ENCODE measurements around the gene PTPRM. TPM values are rescaled to one million over a fixed set of nuclear protein-coding genes. Genes with fewer than 3 reads are reported as not detected.

PTPRM gene
- total and polyA plus RNA-seq, 2 experiments from 2014 or later, result 1.6 to 5.3 TPM

DNA sequence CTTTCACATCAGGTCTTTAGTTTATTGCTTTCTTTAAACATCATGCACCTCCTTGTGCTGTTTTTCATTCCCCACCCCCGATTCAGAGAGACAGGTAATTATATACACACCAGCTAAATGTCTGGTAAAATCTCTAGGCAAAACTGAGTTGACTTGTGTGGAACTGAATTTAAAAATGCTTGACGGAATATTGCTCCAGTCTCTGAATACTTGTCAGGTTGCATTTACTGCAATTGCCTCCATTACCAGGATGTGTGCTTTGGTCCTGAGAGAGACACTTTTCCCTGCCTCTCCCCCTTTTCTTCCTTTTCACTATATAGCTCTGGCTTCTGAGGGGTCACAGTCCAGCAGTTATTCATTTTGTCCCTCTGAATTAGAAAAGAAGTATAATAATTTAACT, 104.0 kb downstream of the PTPRM start:
- no peak overlapping the region for H3K4me2 ChIP-seq
- H3K27ac ChIP-seq (ENCODE audit: low read depth), result no peak overlapping the region
- H3K79me2 ChIP-seq (replicated peaks; ENCODE audit: insufficient read depth), result no peaks in the 10 kb centered on the region
- peaks cover 14% of the 10 kb centered on the region for H3K4me1 Mint-ChIP-seq
- H3K36me3 ChIP-seq (ENCODE audit: insufficient read depth), result no peaks in the 10 kb centered on the region
- H3K4me1 ChIP-seq (ENCODE audit: insufficient read depth), result peaks cover 10% of the 10 kb centered on the region
- no peak overlapping the region for H3K4me3 Mint-ChIP-seq
- H3K27me3 Mint-ChIP-seq (ENCODE audit: insufficient read depth, low read depth, poor library complexity), result peaks cover 2% of the 10 kb centered on the region
- DNase-seq (ENCODE audit: low spot score) (no peak), ATAC-seq (no peak)
- no peak overlapping the region for H3K4me3 ChIP-seq
- TF ChIP-seq NANOG (IDR thresholded peaks at IDR 0.05; ENCODE audit: borderline replicate concordance), result no peak
- TF ChIP-seq ZNF114 (CRISPR knock-in tag; IDR thresholded peaks at IDR 0.05), result no peak
- no peaks in the 10 kb centered on the region for H3F3A ChIP-seq (replicated peaks; ENCODE audit: low read depth)
- no peaks in the 10 kb centered on the region for H3K36me3 Mint-ChIP-seq (ENCODE audit: low read depth)
- no peaks in the 10 kb centered on the region for H3K9me3 Mint-ChIP-seq
- H3K27ac Mint-ChIP-seq, result no peak overlapping the region
- no peak overlapping the region for H2AFZ ChIP-seq
- no peaks in the 10 kb centered on the region for H3K9me2 ChIP-seq (ENCODE audit: insufficient read depth)
- H4K20me1 ChIP-seq (replicated peaks; ENCODE audit: insufficient read depth), result no peaks in the 10 kb centered on the region
- H3K27me3 ChIP-seq (ENCODE audit: insufficient read depth), result no peaks in the 10 kb centered on the region

DNA sequence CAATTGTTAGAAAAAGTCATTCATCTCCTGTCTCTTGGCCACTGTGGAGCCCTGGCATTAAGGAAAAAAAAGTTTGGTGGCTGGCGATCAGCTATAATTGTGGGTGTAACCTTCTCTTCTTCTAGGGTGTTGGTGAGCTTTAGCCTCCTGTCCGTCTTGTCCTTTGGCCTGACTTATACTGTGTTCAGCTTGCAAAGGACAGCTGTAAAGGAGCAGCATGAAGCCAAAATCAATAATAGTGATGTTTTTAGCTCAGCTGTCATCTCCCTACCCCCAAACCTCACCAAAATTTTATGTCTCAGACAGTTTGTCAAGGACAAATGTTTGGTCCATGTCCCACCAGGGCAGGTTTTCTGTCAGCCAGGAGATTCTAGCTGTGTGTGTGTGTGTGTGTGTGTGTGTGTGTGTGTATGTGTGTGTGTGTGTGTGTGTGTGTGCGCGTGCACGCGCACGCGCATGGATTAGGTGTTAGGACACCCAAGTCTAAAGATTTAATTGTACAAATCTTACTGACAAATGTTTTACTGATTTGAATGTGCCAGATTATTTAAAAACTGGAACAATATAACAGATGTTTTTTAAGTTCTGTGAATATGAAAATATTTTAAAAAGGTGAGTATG, 109.2 kb downstream of the PTPRM start:
- Histone ChIP-seq H3K36me3 (ENCODE audit: insufficient read depth) (no peaks in the 10 kb centered on the region), H3K79me2 (replicated peaks; ENCODE audit: insufficient read depth) (no peaks in the 10 kb centered on the region), H3K9me2 (ENCODE audit: insufficient read depth) (no peaks in the 10 kb centered on the region), H3F3A (replicated peaks; ENCODE audit: low read depth) (no peaks in the 10 kb centered on the region), H3K4me2 (no peak overlapping the region), H3K27ac (ENCODE audit: low read depth) (no peak overlapping the region), H3K4me3 (no peak overlapping the region), H2AFZ (no peak overlapping the region), H3K27me3 (ENCODE audit: insufficient read depth) (no peaks in the 10 kb centered on the region), H3K4me1 (ENCODE audit: insufficient read depth) (no peaks in the 10 kb centered on the region), H4K20me1 (replicated peaks; ENCODE audit: insufficient read depth) (no peaks in the 10 kb centered on the region)
- Mint-ChIP-seq H3K4me1 (no peaks in the 10 kb centered on the region), H3K4me3 (no peak overlapping the region), H3K36me3 (ENCODE audit: low read depth) (no peaks in the 10 kb centered on the region), H3K9me3 (no peaks in the 10 kb centered on the region), H3K27me3 (ENCODE audit: insufficient read depth, low read depth, poor library complexity) (peaks cover 2% of the 10 kb centered on the region), H3K27ac (no peak overlapping the region)
- ATAC-seq (no peak), DNase-seq (ENCODE audit: low spot score) (no peak)
- TF ChIP-seq POLR2AphosphoS5 (IDR thresholded peaks at IDR 0.05; ENCODE audit: low read depth), result no peak
- no peak for TF ChIP-seq ZNF114 (CRISPR knock-in tag; IDR thresholded peaks at IDR 0.05)
- TF ChIP-seq, protein P1, sequence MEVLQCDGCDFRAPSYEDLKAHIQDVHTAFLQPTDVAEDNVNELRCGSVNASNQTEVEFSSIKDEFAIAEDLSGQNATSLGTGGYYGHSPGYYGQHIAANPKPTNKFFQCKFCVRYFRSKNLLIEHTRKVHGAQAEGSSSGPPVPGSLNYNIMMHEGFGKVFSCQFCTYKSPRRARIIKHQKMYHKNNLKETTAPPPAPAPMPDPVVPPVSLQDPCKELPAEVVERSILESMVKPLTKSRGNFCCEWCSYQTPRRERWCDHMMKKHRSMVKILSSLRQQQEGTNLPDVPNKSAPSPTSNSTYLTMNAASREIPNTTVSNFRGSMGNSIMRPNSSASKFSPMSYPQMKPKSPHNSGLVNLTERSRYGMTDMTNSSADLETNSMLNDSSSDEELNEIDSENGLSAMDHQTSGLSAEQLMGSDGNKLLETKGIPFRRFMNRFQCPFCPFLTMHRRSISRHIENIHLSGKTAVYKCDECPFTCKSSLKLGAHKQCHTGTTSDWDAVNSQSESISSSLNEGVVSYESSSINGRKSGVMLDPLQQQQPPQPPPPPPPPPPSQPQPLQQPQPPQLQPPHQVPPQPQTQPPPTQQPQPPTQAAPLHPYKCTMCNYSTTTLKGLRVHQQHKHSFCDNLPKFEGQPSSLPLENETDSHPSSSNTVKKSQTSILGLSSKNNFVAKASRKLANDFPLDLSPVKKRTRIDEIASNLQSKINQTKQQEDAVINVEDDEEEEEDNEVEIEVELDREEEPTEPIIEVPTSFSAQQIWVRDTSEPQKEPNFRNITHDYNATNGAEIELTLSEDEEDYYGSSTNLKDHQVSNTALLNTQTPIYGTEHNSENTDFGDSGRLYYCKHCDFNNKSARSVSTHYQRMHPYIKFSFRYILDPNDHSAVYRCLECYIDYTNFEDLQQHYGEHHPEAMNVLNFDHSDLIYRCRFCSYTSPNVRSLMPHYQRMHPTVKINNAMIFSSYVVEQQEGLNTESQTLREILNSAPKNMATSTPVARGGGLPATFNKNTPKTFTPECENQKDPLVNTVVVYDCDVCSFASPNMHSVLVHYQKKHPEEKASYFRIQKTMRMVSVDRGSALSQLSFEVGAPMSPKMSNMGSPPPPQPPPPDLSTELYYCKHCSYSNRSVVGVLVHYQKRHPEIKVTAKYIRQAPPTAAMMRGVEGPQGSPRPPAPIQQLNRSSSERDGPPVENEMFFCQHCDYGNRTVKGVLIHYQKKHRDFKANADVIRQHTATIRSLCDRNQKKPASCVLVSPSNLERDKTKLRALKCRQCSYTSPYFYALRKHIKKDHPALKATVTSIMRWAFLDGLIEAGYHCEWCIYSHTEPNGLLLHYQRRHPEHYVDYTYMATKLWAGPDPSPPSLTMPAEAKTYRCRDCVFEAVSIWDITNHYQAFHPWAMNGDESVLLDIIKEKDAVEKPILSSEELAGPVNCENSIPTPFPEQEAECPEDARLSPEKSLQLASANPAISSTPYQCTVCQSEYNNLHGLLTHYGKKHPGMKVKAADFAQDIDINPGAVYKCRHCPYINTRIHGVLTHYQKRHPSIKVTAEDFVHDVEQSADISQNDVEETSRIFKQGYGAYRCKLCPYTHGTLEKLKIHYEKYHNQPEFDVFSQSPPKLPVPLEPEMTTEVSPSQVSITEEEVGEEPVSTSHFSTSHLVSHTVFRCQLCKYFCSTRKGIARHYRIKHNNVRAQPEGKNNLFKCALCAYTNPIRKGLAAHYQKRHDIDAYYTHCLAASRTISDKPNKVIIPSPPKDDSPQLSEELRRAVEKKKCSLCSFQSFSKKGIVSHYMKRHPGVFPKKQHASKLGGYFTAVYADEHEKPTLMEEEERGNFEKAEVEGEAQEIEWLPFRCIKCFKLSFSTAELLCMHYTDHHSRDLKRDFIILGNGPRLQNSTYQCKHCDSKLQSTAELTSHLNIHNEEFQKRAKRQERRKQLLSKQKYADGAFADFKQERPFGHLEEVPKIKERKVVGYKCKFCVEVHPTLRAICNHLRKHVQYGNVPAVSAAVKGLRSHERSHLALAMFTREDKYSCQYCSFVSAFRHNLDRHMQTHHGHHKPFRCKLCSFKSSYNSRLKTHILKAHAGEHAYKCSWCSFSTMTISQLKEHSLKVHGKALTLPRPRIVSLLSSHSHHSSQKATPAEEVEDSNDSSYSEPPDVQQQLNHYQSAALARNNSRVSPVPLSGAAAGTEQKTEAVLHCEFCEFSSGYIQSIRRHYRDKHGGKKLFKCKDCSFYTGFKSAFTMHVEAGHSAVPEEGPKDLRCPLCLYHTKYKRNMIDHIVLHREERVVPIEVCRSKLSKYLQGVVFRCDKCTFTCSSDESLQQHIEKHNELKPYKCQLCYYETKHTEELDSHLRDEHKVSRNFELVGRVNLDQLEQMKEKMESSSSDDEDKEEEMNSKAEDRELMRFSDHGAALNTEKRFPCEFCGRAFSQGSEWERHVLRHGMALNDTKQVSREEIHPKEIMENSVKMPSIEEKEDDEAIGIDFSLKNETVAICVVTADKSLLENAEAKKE (CRISPR knock-in tag; IDR thresholded peaks at IDR 0.05), result no peak
- no peak for TF ChIP-seq STAT1 (IDR thresholded peaks at IDR 0.05; ENCODE audit: unreplicated experiment)
- TF ChIP-seq, protein P2, sequence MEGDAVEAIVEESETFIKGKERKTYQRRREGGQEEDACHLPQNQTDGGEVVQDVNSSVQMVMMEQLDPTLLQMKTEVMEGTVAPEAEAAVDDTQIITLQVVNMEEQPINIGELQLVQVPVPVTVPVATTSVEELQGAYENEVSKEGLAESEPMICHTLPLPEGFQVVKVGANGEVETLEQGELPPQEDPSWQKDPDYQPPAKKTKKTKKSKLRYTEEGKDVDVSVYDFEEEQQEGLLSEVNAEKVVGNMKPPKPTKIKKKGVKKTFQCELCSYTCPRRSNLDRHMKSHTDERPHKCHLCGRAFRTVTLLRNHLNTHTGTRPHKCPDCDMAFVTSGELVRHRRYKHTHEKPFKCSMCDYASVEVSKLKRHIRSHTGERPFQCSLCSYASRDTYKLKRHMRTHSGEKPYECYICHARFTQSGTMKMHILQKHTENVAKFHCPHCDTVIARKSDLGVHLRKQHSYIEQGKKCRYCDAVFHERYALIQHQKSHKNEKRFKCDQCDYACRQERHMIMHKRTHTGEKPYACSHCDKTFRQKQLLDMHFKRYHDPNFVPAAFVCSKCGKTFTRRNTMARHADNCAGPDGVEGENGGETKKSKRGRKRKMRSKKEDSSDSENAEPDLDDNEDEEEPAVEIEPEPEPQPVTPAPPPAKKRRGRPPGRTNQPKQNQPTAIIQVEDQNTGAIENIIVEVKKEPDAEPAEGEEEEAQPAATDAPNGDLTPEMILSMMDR (conservative IDR thresholded peaks at IDR 0.05; ENCODE audit: low read depth in 2 of 2), result no peak
- no peak for TF ChIP-seq NANOG (IDR thresholded peaks at IDR 0.05; ENCODE audit: borderline replicate concordance)
- no peak for TF ChIP-seq CREB1 (CRISPR knock-in tag; IDR thresholded peaks at IDR 0.05; ENCODE audit: low read depth)
- TF ChIP-seq ZNF331 (CRISPR knock-in tag; IDR thresholded peaks at IDR 0.05; ENCODE audit: low read depth), result no peak
- TF ChIP-seq, protein P3, sequence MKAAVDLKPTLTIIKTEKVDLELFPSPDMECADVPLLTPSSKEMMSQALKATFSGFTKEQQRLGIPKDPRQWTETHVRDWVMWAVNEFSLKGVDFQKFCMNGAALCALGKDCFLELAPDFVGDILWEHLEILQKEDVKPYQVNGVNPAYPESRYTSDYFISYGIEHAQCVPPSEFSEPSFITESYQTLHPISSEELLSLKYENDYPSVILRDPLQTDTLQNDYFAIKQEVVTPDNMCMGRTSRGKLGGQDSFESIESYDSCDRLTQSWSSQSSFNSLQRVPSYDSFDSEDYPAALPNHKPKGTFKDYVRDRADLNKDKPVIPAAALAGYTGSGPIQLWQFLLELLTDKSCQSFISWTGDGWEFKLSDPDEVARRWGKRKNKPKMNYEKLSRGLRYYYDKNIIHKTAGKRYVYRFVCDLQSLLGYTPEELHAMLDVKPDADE (IDR thresholded peaks at IDR 0.05), result no peak
- no peak for TF ChIP-seq EZH2 (IDR thresholded peaks at IDR 0.05; ENCODE audit: low read depth, unreplicated experiment)
- TF ChIP-seq JUNB (IDR thresholded peaks at IDR 0.05; ENCODE audit: unreplicated experiment), result no peak
- no peak for TF ChIP-seq EZH2phosphoT487 (IDR thresholded peaks at IDR 0.05; ENCODE audit: unreplicated experiment)
